Activated CD8-positive, alpha-beta memory T cell treated with anti-CD3 and anti-CD28 coated beads, Interleukin-2, amount 10 ng/mL, durations not matched to agents 7 days and 5 days (primary cell): ENCODE results near the gene PAGE4. TPM values are rescaled to one million over a fixed set of nuclear protein-coding genes. Genes with fewer than 3 reads are reported as not detected.

Experiments
- ATAC-seq: fragments of 150-1000 bp; cut with Tn5 transposase; one replicate; pipeline ENCODE4 v1.10.0; 2021; ENCODE audit warnings: moderate library complexity
- CTCF ChIA-PET: fragments of 350-600 bp; sonication (Branson Sonifier 250); formaldehyde crosslinking; loops from one replicate; lab custom pipeline; 2021; ENCODE audit warnings: antibody characterized with exemption; lab: Charles Lee
- DNase-seq: peaks from one replicate; pipeline ENCODE4 v3.0.0-alpha.2; 2020
- H3K27ac Mint-ChIP-seq: one replicate; pipeline ENCODE4 v1.8.0; 2021; ENCODE audit warnings: mild to moderate bottlenecking, mixed read lengths
- H3K27me3 Mint-ChIP-seq: one replicate; pipeline ENCODE4 v1.8.0; 2021; ENCODE audit warnings: mixed read lengths
- H3K36me3 Mint-ChIP-seq: one replicate; pipeline ENCODE4 v1.8.0; 2021; ENCODE audit warnings: mild to moderate bottlenecking, mixed read lengths
- H3K4me1 Mint-ChIP-seq: one replicate; pipeline ENCODE4 v1.8.0; 2021; ENCODE audit warnings: mixed read lengths
- H3K4me3 Mint-ChIP-seq: one replicate; pipeline ENCODE4 v1.8.0; 2021; ENCODE audit warnings: mild to moderate bottlenecking, moderate library complexity, mixed read lengths
- H3K9me3 Mint-ChIP-seq: one replicate; pipeline ENCODE4 v1.8.0; 2022; ENCODE audit warnings: low read depth, mixed read lengths
- total RNA-seq, 2 experiments: library from RNA; stranded (reverse); gene quantifications; one replicate each; pipeline ENCODE4 v1.2.3, GENCODE V29; 2021

The PAGE4 gene
- total RNA-seq, 2 experiments from 2014 or later, result not detected

GRCh38 chrX:49848275-49848674, 19.2 kb downstream of the PAGE4 start:
- CTCF ChIA-PET, result no interaction called here
- H3K27ac Mint-ChIP-seq, result no peak overlapping the region
- no peak for ATAC-seq
- DNase-seq, result no peak
- no peaks in the 10 kb centered on the region for H3K27me3 Mint-ChIP-seq
- no peaks in the 10 kb centered on the region for H3K9me3 Mint-ChIP-seq
- H3K4me1 Mint-ChIP-seq, result no peaks in the 10 kb centered on the region
- H3K36me3 Mint-ChIP-seq, result no peaks in the 10 kb centered on the region
- H3K4me3 Mint-ChIP-seq, result no peak overlapping the region

- no peaks in the 10 kb centered on the region for H3K36me3 Mint-ChIP-seq
- no peaks in the 10 kb centered on the region for H3K9me3 Mint-ChIP-seq
- no peak overlapping the region for H3K4me3 Mint-ChIP-seq
- no peak for ATAC-seq
- H3K27ac Mint-ChIP-seq, result no peak overlapping the region
- no peaks in the 10 kb centered on the region for H3K27me3 Mint-ChIP-seq
- DNase-seq, result no peak
- CTCF ChIA-PET, result no interaction called here
- no peaks in the 10 kb centered on the region for H3K4me1 Mint-ChIP-seq
Observed at GRCh38 chrX:49850028-49850427, 20.9 kb downstream of the PAGE4 start.

GRCh38 chrX:49853661-49854060, 24.6 kb downstream of the PAGE4 start:
- Mint-ChIP-seq H3K4me1 (no peaks in the 10 kb centered on the region), H3K27me3 (peaks cover 3% of the 10 kb centered on the region), H3K4me3 (no peak overlapping the region), H3K36me3 (no peaks in the 10 kb centered on the region), H3K9me3 (no peaks in the 10 kb centered on the region), H3K27ac (no peak overlapping the region)
- DNase-seq (no peak), ATAC-seq (no peak)
- CTCF ChIA-PET, result no interaction called here

- Mint-ChIP-seq H3K27ac (no peak overlapping the region), H3K27me3 (peaks cover 5% of the 10 kb centered on the region), H3K36me3 (no peaks in the 10 kb centered on the region), H3K4me3 (no peak overlapping the region), H3K9me3 (no peaks in the 10 kb centered on the region), H3K4me1 (no peaks in the 10 kb centered on the region)
- CTCF ChIA-PET, result no interaction called here
- ATAC-seq (no peak), DNase-seq (no peak)
Observed at GRCh38 chrX:49856819-49857218, 27.7 kb downstream of the PAGE4 start.

GRCh38 chrX:49858341-49858740, 29.2 kb downstream of the PAGE4 start:
- no peak for ATAC-seq
- Mint-ChIP-seq H3K36me3 (no peaks in the 10 kb centered on the region), H3K4me3 (no peak overlapping the region)

GRCh38 chrX:49859491-49859890, 30.4 kb downstream of the PAGE4 start:
- ATAC-seq (no peak), DNase-seq (no peak)
- CTCF ChIA-PET, result no interaction called here
- Mint-ChIP-seq H3K4me1 (no peaks in the 10 kb centered on the region), H3K27me3 (peaks cover 5% of the 10 kb centered on the region), H3K36me3 (no peaks in the 10 kb centered on the region), H3K27ac (no peak overlapping the region), H3K9me3 (no peaks in the 10 kb centered on the region), H3K4me3 (no peak overlapping the region)

More at GRCh38 chrX:49858341-49858740, 29.2 kb downstream of the PAGE4 start:
- CTCF ChIA-PET, result no interaction called here
- DNase-seq, result no peak
- Mint-ChIP-seq H3K4me1 (no peaks in the 10 kb centered on the region), H3K9me3 (no peaks in the 10 kb centered on the region), H3K27ac (no peak overlapping the region), H3K27me3 (peaks cover 5% of the 10 kb centered on the region)

GRCh38 chrX:49860867-49861535, 31.9 kb downstream of the PAGE4 start:
- Mint-ChIP-seq H3K4me1 (no peaks in the 10 kb centered on the region), H3K27me3 (peaks cover 5% of the 10 kb centered on the region), H3K36me3 (no peaks in the 10 kb centered on the region), H3K27ac (no peak overlapping the region), H3K9me3 (no peaks in the 10 kb centered on the region), H3K4me3 (no peak overlapping the region)
- CTCF ChIA-PET, result no interaction called here
- ATAC-seq (no peak), DNase-seq (no peak)

GRCh38 chrX:49862093-49862492, 33.0 kb downstream of the PAGE4 start:
- CTCF ChIA-PET, result no interaction called here
- H3K4me3 Mint-ChIP-seq, result no peak overlapping the region
- H3K9me3 Mint-ChIP-seq, result no peaks in the 10 kb centered on the region
- H3K36me3 Mint-ChIP-seq, result no peaks in the 10 kb centered on the region
- ATAC-seq (no peak), DNase-seq (no peak)
- H3K4me1 Mint-ChIP-seq, result no peaks in the 10 kb centered on the region
- H3K27ac Mint-ChIP-seq, result no peak overlapping the region
- peaks cover 2% of the 10 kb centered on the region for H3K27me3 Mint-ChIP-seq

GRCh38 chrX:49868739-49869138, 39.6 kb downstream of the PAGE4 start:
- CTCF ChIA-PET, result interaction anchor here (1.5 kb wide), 1 partner anchor 39 kb away, joined by 3 read pairs; no protein-coding TSS in a partner anchor
- Mint-ChIP-seq H3K27me3 (peaks cover 10% of the 10 kb centered on the region), H3K36me3 (no peaks in the 10 kb centered on the region), H3K4me3 (no peak overlapping the region), H3K4me1 (no peaks in the 10 kb centered on the region), H3K27ac (no peak overlapping the region), H3K9me3 (no peaks in the 10 kb centered on the region)
- ATAC-seq (no peak), DNase-seq (no peak)

- DNase-seq (no peak), ATAC-seq (no peak)
- no peaks in the 10 kb centered on the region for H3K27me3 Mint-ChIP-seq
- H3K36me3 Mint-ChIP-seq, result no peaks in the 10 kb centered on the region
- H3K9me3 Mint-ChIP-seq, result no peaks in the 10 kb centered on the region
- CTCF ChIA-PET, result interaction anchor here (1.4 kb wide), 1 partner anchor 39 kb away, joined by 4 read pairs; no protein-coding TSS in a partner anchor
- H3K27ac Mint-ChIP-seq, result no peak overlapping the region
- H3K4me3 Mint-ChIP-seq, result no peak overlapping the region
- peaks cover 17% of the 10 kb centered on the region for H3K4me1 Mint-ChIP-seq
Observed at GRCh38 chrX:49876750-49877149, 47.6 kb downstream of the PAGE4 start.

- CTCF ChIA-PET, result interaction anchor here (1.4 to 3.1 kb wide), 2 partner anchors 38 to 43 kb away, joined by 4 to 22 read pairs; partner anchors contain the start of gene CLCN5
- no peaks in the 10 kb centered on the region for H3K9me3 Mint-ChIP-seq
- H3K27me3 Mint-ChIP-seq, result no peaks in the 10 kb centered on the region
- DNase-seq (no peak), ATAC-seq (no peak)
- H3K4me3 Mint-ChIP-seq, result no peak overlapping the region
- H3K4me1 Mint-ChIP-seq, result peaks cover 17% of the 10 kb centered on the region
- no peaks in the 10 kb centered on the region for H3K36me3 Mint-ChIP-seq
- H3K27ac Mint-ChIP-seq, result no peak overlapping the region
Observed at GRCh38 chrX:49877397-49878101, 48.4 kb downstream of the PAGE4 start.

- no peaks in the 10 kb centered on the region for H3K36me3 Mint-ChIP-seq
- no peak for DNase-seq
- H3K4me1 Mint-ChIP-seq, result peaks cover 17% of the 10 kb centered on the region
- H3K27me3 Mint-ChIP-seq, result no peaks in the 10 kb centered on the region
- no peak overlapping the region for H3K27ac Mint-ChIP-seq
- H3K4me3 Mint-ChIP-seq, result peak overlapping the region; percentile 72
- H3K9me3 Mint-ChIP-seq, result no peaks in the 10 kb centered on the region
- CTCF ChIA-PET, result interaction anchor here (1.2 to 3.1 kb wide), 3 partner anchors 39 to 42 kb away, joined by 4 to 22 read pairs (median 4); partner anchors contain the start of gene CLCN5
- ATAC-seq, result no peak
Observed at GRCh38 chrX:49878128-49878833, 49.2 kb downstream of the PAGE4 start.

GRCh38 chrX:49878834-49879655, 49.9 kb downstream of the PAGE4 start, which contains the start of gene USP27X:
Gene USP27X, plus strand, starts transcription at chrX:49879484. Its CDS starts 824 bp downstream, at chrX:49880308.
- DNase-seq (peak; percentile 83), ATAC-seq (peak; percentile 96)
- peak within 1 kb of the TSS; percentile 52 for H3K27ac Mint-ChIP-seq
- H3K36me3 Mint-ChIP-seq, result no peaks in the 10 kb centered on the region
- peak within 1 kb of the TSS; percentile 72 for H3K4me3 Mint-ChIP-seq
- CTCF ChIA-PET, result interaction anchor here (0.6 to 3.1 kb wide), 5 partner anchors 16 to 42 kb away, joined by 3 to 22 read pairs (median 4); partner anchors contain the start of gene CLCN5
- H3K9me3 Mint-ChIP-seq, result no peaks in the 10 kb centered on the region
- peaks cover 17% of the 10 kb centered on the region for H3K4me1 Mint-ChIP-seq
- no peaks in the 10 kb centered on the region for H3K27me3 Mint-ChIP-seq
